ENCODE results near the gene CCT3.
"Not testable (repeated sequence)": the region's sequence is repeated elsewhere in the genome, so short reads cannot be mapped to it uniquely, and the experiment has no call there.

Gene CCT3

GRCh38 chr1:156357977-156358376 is 19.9 kb upstream of the CCT3 start:
- ChIA-PET POLR2A (no interaction called here), CTCF (interaction anchor here (0.7 to 6.0 kb wide), 13 partner anchors 11 to 267 kb away, joined by 3 to 82 read pairs (median 15); partner anchors contain the start of genes RHBG and SMG5)
- no peak overlapping the region for H3K4me3 ChIP-seq (ENCODE audit: low read depth, low read length)
- TF ChIP-seq CTCF (IDR thresholded peaks at IDR 0.05; ENCODE audit: insufficient read depth, low read length, missing control alignments), result no peak
- no peak for DNase-seq (ENCODE audit: low read depth, low spot score)

- no peak overlapping the region for H3K4me3 ChIP-seq (ENCODE audit: low read depth, low read length)
- TF ChIP-seq CTCF (IDR thresholded peaks at IDR 0.05; ENCODE audit: insufficient read depth, low read length, missing control alignments), result no peak
- ChIA-PET CTCF (interaction anchor here (0.9 to 6.0 kb wide), 4 partner anchors 9 to 89 kb away, joined by 3 to 82 read pairs (median 30); partner anchors contain the start of gene RHBG), POLR2A (no interaction called here)
- no peak for DNase-seq (ENCODE audit: low read depth, low spot score)
Observed at GRCh38 chr1:156356875-156357534, 18.9 kb upstream of the CCT3 start.

GRCh38 chr1:156356262-156356874 is 18.3 kb upstream of the CCT3 start:
- no peak overlapping the region for H3K4me3 ChIP-seq (ENCODE audit: low read depth, low read length)
- TF ChIP-seq CTCF (IDR thresholded peaks at IDR 0.05; ENCODE audit: insufficient read depth, low read length, missing control alignments), result no peak
- no peak for DNase-seq (ENCODE audit: low read depth, low spot score)
- CTCF ChIA-PET, result interaction anchor here (0.9 kb wide), 1 partner anchor 9 kb away, joined by 4 read pairs; no protein-coding TSS in a partner anchor
- POLR2A ChIA-PET, result no interaction called here

GRCh38 chr1:156352481-156352880 is 14.4 kb upstream of the CCT3 start:
- CTCF ChIA-PET, result interaction anchor here (0.8 to 1.9 kb wide), 6 partner anchors 8 to 94 kb away, joined by 3 to 10 read pairs (median 3); partner anchors contain the start of gene CCT3
- DNase-seq (ENCODE audit: low read depth, low spot score); H3K4me3 ChIP-seq (ENCODE audit: low read depth, low read length); POLR2A ChIA-PET: not testable (repeated sequence)

- no peak overlapping the region for H3K4me3 ChIP-seq (ENCODE audit: low read depth, low read length)
- CTCF ChIA-PET, result interaction anchor here (1.0 to 5.9 kb wide), 8 partner anchors 9 to 512 kb away, joined by 3 to 82 read pairs (median 4); no protein-coding TSS in a partner anchor
- no peak for TF ChIP-seq CTCF (IDR thresholded peaks at IDR 0.05; ENCODE audit: insufficient read depth, low read length, missing control alignments)
- peak; percentile 51 for DNase-seq (ENCODE audit: low read depth, low spot score)
- POLR2A ChIA-PET, result interaction anchor here (0.8 kb wide), 1 partner anchor 201 kb away, joined by 3 read pairs; no protein-coding TSS in a partner anchor
Observed at GRCh38 chr1:156347331-156347730, 9.2 kb upstream of the CCT3 start.

GRCh38 chr1:156346636-156347035 is 8.5 kb upstream of the CCT3 start:
- H3K4me3 ChIP-seq (ENCODE audit: low read depth, low read length), result no peak overlapping the region
- ChIA-PET CTCF (interaction anchor here (0.7 to 5.9 kb wide), 7 partner anchors 10 to 513 kb away, joined by 3 to 82 read pairs (median 4); no protein-coding TSS in a partner anchor), POLR2A (no interaction called here)
- peak; percentile 55 for DNase-seq (ENCODE audit: low read depth, low spot score)
- TF ChIP-seq CTCF (IDR thresholded peaks at IDR 0.05; ENCODE audit: insufficient read depth, low read length, missing control alignments), result no peak

GRCh38 chr1:156346035-156346434 is 7.9 kb upstream of the CCT3 start:
- DNase-seq (ENCODE audit: low read depth, low spot score); POLR2A ChIA-PET; H3K4me3 ChIP-seq (ENCODE audit: low read depth, low read length): not testable (repeated sequence)
- CTCF ChIA-PET, result interaction anchor here (0.7 to 5.9 kb wide), 4 partner anchors 9 to 100 kb away, joined by 3 to 82 read pairs (median 4); no protein-coding TSS in a partner anchor
